UCSD-AML1 (cell line): ENCODE measurements around the gene CLIP4.

Experiments
- DNase-seq: peaks from one replicate; lab custom pipeline; 2025; ENCODE audit not compliant: unreplicated experiment; lab: John Stamatoyannopoulos, UW

CLIP4 gene

GRCh38 chr2:29129586-29130281 lies 14.5 kb downstream of the CLIP4 start:
- no peak for DNase-seq

GRCh38 chr2:29130295-29130694 lies 15.1 kb downstream of the CLIP4 start:
- no peak for DNase-seq

GRCh38 chr2:29134933-29135332 lies 19.7 kb downstream of the CLIP4 start:
- DNase-seq, result no peak

- no peak for DNase-seq
Measured at GRCh38 chr2:29139152-29139551, 23.9 kb downstream of the CLIP4 start.

GRCh38 chr2:29139731-29140130 lies 24.5 kb downstream of the CLIP4 start:
- no peak for DNase-seq

GRCh38 chr2:29143657-29144056 lies 28.4 kb downstream of the CLIP4 start:
- DNase-seq, result no peak

- no peak for DNase-seq
Measured at GRCh38 chr2:29146197-29146596, 31.0 kb downstream of the CLIP4 start.

- DNase-seq, result no peak
Measured at GRCh38 chr2:29147963-29148362, 32.7 kb downstream of the CLIP4 start.

- DNase-seq, result no peak
Measured at GRCh38 chr2:29154610-29155009, 39.4 kb downstream of the CLIP4 start.

- DNase-seq, result no peak
Measured at GRCh38 chr2:29155578-29155977, 40.4 kb downstream of the CLIP4 start.

GRCh38 chr2:29157131-29157530 lies 41.9 kb downstream of the CLIP4 start:
- DNase-seq, result no peak

GRCh38 chr2:29159125-29159524 lies 43.9 kb downstream of the CLIP4 start:
- no peak for DNase-seq

- DNase-seq, result no peak
Measured at GRCh38 chr2:29160184-29160583, 45.0 kb downstream of the CLIP4 start.

- DNase-seq, result no peak
Measured at GRCh38 chr2:29162204-29162928, 47.2 kb downstream of the CLIP4 start.

- no peak for DNase-seq
Measured at GRCh38 chr2:29164091-29164846, 49.1 kb downstream of the CLIP4 start.

- no peak for DNase-seq
Measured at GRCh38 chr2:29165362-29166241, 50.4 kb downstream of the CLIP4 start.

GRCh38 chr2:29166242-29167039 lies 51.2 kb downstream of the CLIP4 start:
- DNase-seq, result no peak

- DNase-seq, result no peak
Measured at GRCh38 chr2:29174937-29175336, 59.7 kb downstream of the CLIP4 start.

- no peak for DNase-seq
Measured at GRCh38 chr2:29175338-29175737, 60.1 kb downstream of the CLIP4 start.

- DNase-seq, result no peak
Measured at GRCh38 chr2:29182334-29182733, 67.1 kb downstream of the CLIP4 start.
